Activated T-helper 1 cell treated with anti-CD3 and anti-CD28 coated beads, Interleukin-12 subunit alpha, Interleukin-12 subunit beta, Interleukin-2, Interleukin-4 antibody, amounts not matched to agents 30 ng/mL and 10 ng/mL and 1 ng/mL, durations not matched to agents 14 hours and 24 hours and 36 hours (primary cell): ENCODE data around the gene ALCAM. TPM values are rescaled to one million over a fixed set of nuclear protein-coding genes. Genes with fewer than 3 reads are reported as not detected.

Source experiments
- DNase-seq: peaks from one replicate; pipeline ENCODE4 v3.0.0; 2021; ENCODE audit warnings: low spot score
- H3K27ac Mint-ChIP-seq: one replicate; pipeline ENCODE4 v1.8.0; 2021; ENCODE audit warnings: mild to moderate bottlenecking, mixed read lengths
- H3K27me3 Mint-ChIP-seq: one replicate; pipeline ENCODE4 v1.8.0; 2022; ENCODE audit warnings: mild to moderate bottlenecking, moderate library complexity, mixed read lengths; ENCODE audit not compliant: insufficient read depth
- H3K36me3 Mint-ChIP-seq: one replicate; pipeline ENCODE4 v1.8.0; 2021; ENCODE audit warnings: low read depth, mixed read lengths
- H3K4me1 Mint-ChIP-seq: one replicate; pipeline ENCODE4 v1.8.0; 2021; ENCODE audit warnings: low read depth, mixed read lengths
- H3K4me3 Mint-ChIP-seq: one replicate; pipeline ENCODE4 v1.8.0; 2021; ENCODE audit warnings: mild to moderate bottlenecking, moderate library complexity, mixed read lengths
- H3K9me3 Mint-ChIP-seq: one replicate; pipeline ENCODE4 v1.8.0; 2021; ENCODE audit warnings: mixed read lengths
- intact Hi-C: fragments of 100-400 bp; cut with micrococcal nuclease; formaldehyde crosslinking; loops from one replicate; pipeline ENCODE4 v1.15.1; 2024
- total RNA-seq: library from RNA; stranded (reverse); gene quantifications from 2 replicates; pipeline ENCODE4 v1.2.3, GENCODE V29; 2022

ALCAM gene
- total RNA-seq, 1 donor from 2014 or later = 24.9 TPM

GRCh38 chr3:105497386-105497785 is 130.7 kb downstream of the ALCAM start:
- Mint-ChIP-seq H3K27me3 (no peaks in the 10 kb centered on the region), H3K4me1 (no peaks in the 10 kb centered on the region), H3K36me3 (no peaks in the 10 kb centered on the region), H3K4me3 (no peak overlapping the region), H3K27ac (no peak overlapping the region), H3K9me3 (no peaks in the 10 kb centered on the region)
- intact Hi-C loops = no loop called here
- no peak for DNase-seq

DNA sequence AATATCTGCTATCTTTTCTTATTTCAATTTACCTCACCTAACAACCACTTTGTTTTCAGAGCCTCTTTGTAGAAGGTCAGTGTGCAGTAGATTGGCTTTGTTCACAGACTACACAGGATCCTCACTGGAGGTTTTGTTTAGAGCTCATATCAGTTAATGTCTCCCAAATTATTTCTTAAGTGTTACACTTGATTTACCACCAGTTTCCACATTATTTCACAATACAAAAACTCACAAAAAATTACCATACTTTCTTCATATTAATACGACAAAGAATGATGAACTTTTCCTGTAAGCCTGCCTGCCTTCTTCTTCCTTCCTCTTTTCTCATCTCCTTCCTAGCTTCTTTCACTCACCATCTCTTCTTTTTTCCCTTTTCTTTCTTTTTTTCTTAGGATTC is 133.3 kb downstream of the ALCAM start:
- no peak overlapping the region for H3K4me3 Mint-ChIP-seq
- H3K9me3 Mint-ChIP-seq = no peaks in the 10 kb centered on the region
- DNase-seq = no peak
- no peaks in the 10 kb centered on the region for H3K27me3 Mint-ChIP-seq
- intact Hi-C loops = no loop called here
- H3K4me1 Mint-ChIP-seq = no peaks in the 10 kb centered on the region
- no peaks in the 10 kb centered on the region for H3K36me3 Mint-ChIP-seq
- no peak overlapping the region for H3K27ac Mint-ChIP-seq

GRCh38 chr3:105502333-105502732 is 135.6 kb downstream of the ALCAM start:
- Mint-ChIP-seq H3K9me3 (no peaks in the 10 kb centered on the region), H3K4me1 (no peaks in the 10 kb centered on the region), H3K4me3 (no peak overlapping the region), H3K36me3 (no peaks in the 10 kb centered on the region), H3K27ac (no peak overlapping the region), H3K27me3 (no peaks in the 10 kb centered on the region)
- no peak for DNase-seq
- intact Hi-C loops = no loop called here

- Mint-ChIP-seq H3K36me3 (no peaks in the 10 kb centered on the region), H3K4me3 (no peak overlapping the region), H3K27me3 (no peaks in the 10 kb centered on the region), H3K9me3 (no peaks in the 10 kb centered on the region), H3K27ac (no peak overlapping the region), H3K4me1 (no peaks in the 10 kb centered on the region)
- no peak for DNase-seq
- intact Hi-C loops = no loop called here
These were observed 136.5 kb downstream of the ALCAM start for GRCh38 chr3:105503191-105503593.

DNA sequence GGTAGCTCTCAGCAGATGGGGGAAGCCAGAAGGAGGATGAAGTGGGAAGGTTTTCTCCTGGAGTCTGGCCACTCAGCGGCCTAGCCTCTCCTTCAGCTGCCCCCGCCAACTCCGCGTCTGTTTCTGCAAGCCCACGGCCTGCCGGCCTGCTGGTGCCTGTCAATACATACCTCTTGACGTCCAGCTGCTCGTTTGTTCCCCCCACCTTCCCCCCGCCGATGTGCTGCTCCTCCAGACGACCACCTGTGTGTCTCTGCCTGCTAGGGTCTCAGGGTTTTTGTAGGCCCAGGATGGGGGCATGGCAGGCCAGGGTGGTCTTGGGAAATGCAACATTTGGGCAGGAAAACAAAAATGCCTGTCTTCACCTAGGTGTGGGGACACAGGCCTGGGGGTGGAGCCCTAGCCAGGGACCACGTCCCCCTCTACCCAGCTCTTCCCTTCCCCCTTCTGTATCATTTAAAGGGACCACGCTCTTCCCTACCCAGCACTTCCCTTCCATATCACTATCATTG is 137.8 kb downstream of the ALCAM start:
- Mint-ChIP-seq H3K9me3 (no peaks in the 10 kb centered on the region), H3K36me3 (no peaks in the 10 kb centered on the region), H3K27ac (no peak overlapping the region), H3K27me3 (peaks cover 2% of the 10 kb centered on the region), H3K4me1 (no peaks in the 10 kb centered on the region), H3K4me3 (no peak overlapping the region)
- intact Hi-C loops = no loop called here
- no peak for DNase-seq

DNA sequence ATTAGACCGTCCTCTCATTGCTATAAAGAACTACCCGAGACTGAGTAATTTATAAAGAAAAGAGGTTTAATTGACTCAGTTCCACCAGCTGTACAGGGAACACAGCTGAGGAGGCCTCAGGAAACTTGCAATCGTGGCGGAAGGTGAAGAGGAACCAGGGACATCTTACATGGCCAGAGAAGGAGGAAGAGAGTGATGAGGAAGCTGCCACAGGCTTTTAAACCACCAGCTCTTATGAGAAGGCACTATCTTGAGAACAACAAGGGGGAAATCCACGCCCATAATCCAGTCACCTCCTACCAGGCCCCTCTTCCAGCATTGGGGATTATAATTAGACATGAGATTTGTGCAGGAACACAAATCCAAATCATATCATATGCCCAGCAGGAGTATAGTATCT is 138.5 kb downstream of the ALCAM start:
- DNase-seq = no peak
- H3K27me3 Mint-ChIP-seq = peaks cover 2% of the 10 kb centered on the region
- intact Hi-C loops = no loop called here
- no peaks in the 10 kb centered on the region for H3K4me1 Mint-ChIP-seq
- no peaks in the 10 kb centered on the region for H3K36me3 Mint-ChIP-seq
- H3K4me3 Mint-ChIP-seq = no peak overlapping the region
- H3K9me3 Mint-ChIP-seq = no peaks in the 10 kb centered on the region
- no peak overlapping the region for H3K27ac Mint-ChIP-seq

DNA sequence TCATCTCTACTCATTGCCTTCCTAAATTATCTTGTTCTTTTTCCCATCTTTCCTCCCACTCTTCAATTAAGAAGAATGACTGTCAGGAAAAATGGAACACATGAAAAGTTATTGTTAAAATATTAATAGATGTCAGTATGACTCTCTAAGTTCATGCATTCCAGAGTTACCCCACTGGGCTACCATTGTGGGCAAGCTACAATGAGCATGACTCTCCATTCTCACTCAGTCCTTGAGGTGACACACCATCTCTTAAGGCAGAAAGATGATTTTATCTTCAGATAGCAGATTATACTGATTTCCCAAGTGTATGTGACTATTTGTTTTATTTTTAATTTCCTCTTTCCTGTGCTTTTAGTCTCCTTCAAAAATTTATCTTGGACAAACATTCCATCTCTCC is 144.3 kb downstream of the ALCAM start:
- H3K36me3 Mint-ChIP-seq = no peaks in the 10 kb centered on the region
- H3K4me1 Mint-ChIP-seq = no peaks in the 10 kb centered on the region
- intact Hi-C loops = no loop called here
- peaks cover 2% of the 10 kb centered on the region for H3K27me3 Mint-ChIP-seq
- no peak overlapping the region for H3K27ac Mint-ChIP-seq
- H3K9me3 Mint-ChIP-seq = no peaks in the 10 kb centered on the region
- no peak overlapping the region for H3K4me3 Mint-ChIP-seq
- no peak for DNase-seq

GRCh38 chr3:105512061-105512460 is 145.4 kb downstream of the ALCAM start:
- Mint-ChIP-seq H3K4me3 (no peak overlapping the region), H3K36me3 (no peaks in the 10 kb centered on the region), H3K27me3 (peaks cover 2% of the 10 kb centered on the region), H3K4me1 (no peaks in the 10 kb centered on the region), H3K27ac (no peak overlapping the region), H3K9me3 (no peaks in the 10 kb centered on the region)
- intact Hi-C loops = no loop called here
- no peak for DNase-seq

DNA sequence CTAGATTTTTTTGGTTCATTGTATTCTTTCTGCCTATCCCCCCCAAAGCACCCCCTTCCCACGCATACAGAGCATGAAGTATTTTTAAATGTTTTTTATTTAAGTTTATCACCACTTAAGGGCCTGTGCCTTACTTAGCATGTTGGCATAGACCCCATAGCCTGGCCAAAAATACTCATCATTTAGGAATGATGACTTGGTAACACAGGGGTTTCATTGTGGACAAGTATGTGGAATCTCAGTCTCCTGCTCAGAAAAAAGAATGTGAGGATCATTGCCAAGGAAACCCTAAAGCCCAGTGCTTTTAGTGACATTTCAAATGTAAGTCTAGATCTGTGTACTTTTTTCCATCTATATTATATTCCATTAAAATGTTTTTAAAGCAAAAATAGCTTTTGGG is 146.3 kb downstream of the ALCAM start:
- Mint-ChIP-seq H3K4me3 (no peak overlapping the region), H3K27me3 (peaks cover 2% of the 10 kb centered on the region), H3K4me1 (no peaks in the 10 kb centered on the region), H3K27ac (no peak overlapping the region), H3K36me3 (no peaks in the 10 kb centered on the region), H3K9me3 (no peaks in the 10 kb centered on the region)
- intact Hi-C loops = no loop called here
- no peak for DNase-seq

GRCh38 chr3:105513886-105514285 is 147.2 kb downstream of the ALCAM start:
- intact Hi-C loops = no loop called here
- Mint-ChIP-seq H3K27ac (no peak overlapping the region), H3K27me3 (no peaks in the 10 kb centered on the region), H3K4me3 (no peak overlapping the region), H3K9me3 (no peaks in the 10 kb centered on the region), H3K4me1 (no peaks in the 10 kb centered on the region), H3K36me3 (no peaks in the 10 kb centered on the region)
- no peak for DNase-seq

- intact Hi-C loops = no loop called here
- no peak for DNase-seq
- Mint-ChIP-seq H3K9me3 (no peaks in the 10 kb centered on the region), H3K36me3 (no peaks in the 10 kb centered on the region), H3K27me3 (no peaks in the 10 kb centered on the region), H3K27ac (no peak overlapping the region), H3K4me3 (no peak overlapping the region), H3K4me1 (no peaks in the 10 kb centered on the region)
These were observed 148.7 kb downstream of the ALCAM start for GRCh38 chr3:105515372-105515771.

GRCh38 chr3:105516972-105517371 is 150.3 kb downstream of the ALCAM start:
- Mint-ChIP-seq H3K4me3 (no peak overlapping the region), H3K9me3 (no peaks in the 10 kb centered on the region), H3K27me3 (no peaks in the 10 kb centered on the region), H3K4me1 (no peaks in the 10 kb centered on the region), H3K27ac (no peak overlapping the region), H3K36me3 (no peaks in the 10 kb centered on the region)
- intact Hi-C loops = no loop called here
- DNase-seq = no peak

GRCh38 chr3:105518203-105518602 is 151.5 kb downstream of the ALCAM start:
- Mint-ChIP-seq H3K4me1 (no peaks in the 10 kb centered on the region), H3K9me3 (no peaks in the 10 kb centered on the region)

DNA sequence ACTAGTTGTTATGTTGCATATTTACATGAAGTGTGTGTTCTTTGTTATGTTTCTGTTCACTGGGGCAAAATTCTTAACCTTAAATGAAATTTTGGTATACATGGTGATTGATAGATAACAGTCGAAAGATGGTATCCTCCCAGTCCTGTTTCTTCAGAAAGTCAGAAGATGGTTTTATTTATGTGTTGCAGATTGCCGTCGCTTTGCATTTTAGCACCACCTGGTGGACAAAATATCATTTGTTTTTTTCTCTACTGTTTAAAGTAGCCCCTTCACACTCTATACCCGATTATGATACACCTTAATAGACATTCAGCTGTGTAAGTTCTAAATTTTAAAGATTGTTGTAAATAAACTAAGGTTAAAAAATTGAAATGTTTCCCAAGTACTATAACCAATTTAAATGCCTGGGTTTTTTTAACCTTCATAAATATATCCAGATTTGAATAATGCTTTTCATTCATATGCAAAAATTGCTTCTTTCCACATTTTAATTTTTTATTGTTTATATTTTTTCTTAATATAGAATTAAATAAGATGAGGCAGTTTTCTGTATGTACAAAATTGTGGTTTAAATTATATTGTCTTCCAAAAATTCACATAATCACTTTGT is 152.2 kb downstream of the ALCAM start:
- H3K27ac Mint-ChIP-seq = no peak overlapping the region
- peak; percentile 11 for DNase-seq

More at GRCh38 chr3:105518203-105518602, 151.5 kb downstream of the ALCAM start:
- intact Hi-C loops = loop anchor here (2.0 kb wide), 4 partner anchors 149 to 1547 kb away; no protein-coding TSS in a partner anchor
- no peak for DNase-seq
- no peak overlapping the region for H3K27ac Mint-ChIP-seq
- H3K4me3 Mint-ChIP-seq = no peak overlapping the region
- no peaks in the 10 kb centered on the region for H3K27me3 Mint-ChIP-seq
- H3K36me3 Mint-ChIP-seq = no peaks in the 10 kb centered on the region

More for the DNA sequence above, 152.2 kb downstream of the ALCAM start:
- Mint-ChIP-seq H3K4me1 (no peaks in the 10 kb centered on the region), H3K27me3 (no peaks in the 10 kb centered on the region), H3K4me3 (no peak overlapping the region), H3K36me3 (no peaks in the 10 kb centered on the region), H3K9me3 (no peaks in the 10 kb centered on the region)
- intact Hi-C loops = loop anchor here (2.0 kb wide), 4 partner anchors 150 to 1546 kb away; no protein-coding TSS in a partner anchor
